K562 (cell line): ENCODE data around the gene FAM50B. TPM values are rescaled to one million over a fixed set of nuclear protein-coding genes. Genes with fewer than 3 reads are reported as not detected.

Source experiments
- ESRRA ChIP-seq: fragments of 450-650 bp; IDR thresholded peaks from 2 replicates; pipeline ENCODE4 v1.6.1; 2014; ENCODE audit warnings: low read depth, mild to moderate bottlenecking, moderate library complexity, borderline replicate concordance
- ZNF584 ChIP-seq: fragments of 200-800 bp; sonication (Bioruptor generic); IDR thresholded peaks from 2 replicates; pipeline ENCODE4 v1.6.1; 2016; ENCODE audit warnings: low read depth, mild to moderate bottlenecking, missing genetic modification characterization, missing compliant biosample characterization
- polyA plus RNA-seq, 8 experiments: library from polyadenylated mRNA; depleted of rRNA in 4 of 8; stranded (reverse) in 5 of 8; unstranded in 3 of 8; fragments of >200 nt; fragmentation: Nextera tagmentation in 2 of 8; fragmentation: Illumina TruSeq in 1 of 8; extraction: Ambion mirVana in 2 of 8; extraction: Trizol in 1 of 8; gene quantifications; 2 replicates each; pipeline versions ENCODE4 v1.2.1 to v1.2.3, GENCODE V29; 2011 to 2014; ENCODE audit warnings: inconsistent platforms in 1 of 8, missing spikeins in 1 of 8
- total RNA-seq, 7 experiments: library from RNA; depleted of rRNA in 6 of 7; stranded (reverse); fragments of >200 nt in 6 of 7; fragmentation: Illumina TruSeq in 2 of 7; extraction: Trizol in 2 of 7; gene quantifications; 2 replicates each; pipeline versions ENCODE4 v1.2.1 to v1.2.3, GENCODE V29; 2011 to 2021; ENCODE audit warnings: low replicate concordance in 1 of 7
- TF ChIP-seq, protein P1 (sequence below): fragments of 450-650 bp; IDR thresholded peaks from 2 replicates; pipeline ENCODE4 v1.6.1; 2016; ENCODE audit warnings: low read depth
- TF ChIP-seq, protein P2 (sequence below): sonication (generic); formaldehyde crosslinking; IDR thresholded peaks from 2 replicates; pipeline ENCODE4 v1.8.0; 2022; ENCODE audit warnings: mild to moderate bottlenecking, missing genetic modification reagents

Gene FAM50B
- total and polyA plus RNA-seq, 9 of the 15 experiments (the other 6 are each of a cell fraction or from before 2014, with no cell fraction given): 0.09 to 0.16 (median 0.13) TPM; not detected in 6

DNA sequence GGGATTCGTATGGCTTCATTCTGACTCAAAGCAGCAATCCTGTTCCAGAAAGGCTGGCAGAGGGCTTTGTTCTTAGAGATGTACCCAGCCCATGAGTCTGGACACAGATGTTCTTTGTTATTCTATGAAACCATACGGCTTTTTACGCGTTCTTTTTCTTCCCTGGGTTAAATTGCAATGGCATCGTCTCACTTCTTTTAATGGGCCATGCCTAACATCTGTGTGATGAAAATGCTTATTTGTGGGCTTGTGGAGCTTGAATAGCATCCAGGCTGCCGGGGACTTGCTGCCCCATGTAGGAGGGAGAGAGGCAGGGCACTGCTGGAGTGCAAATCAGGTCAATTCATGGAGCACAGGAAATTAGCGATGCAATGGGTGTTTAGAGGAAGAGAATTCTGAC lies 19.4 kb downstream of the FAM50B start (continued):
- TF ChIP-seq, protein P1, sequence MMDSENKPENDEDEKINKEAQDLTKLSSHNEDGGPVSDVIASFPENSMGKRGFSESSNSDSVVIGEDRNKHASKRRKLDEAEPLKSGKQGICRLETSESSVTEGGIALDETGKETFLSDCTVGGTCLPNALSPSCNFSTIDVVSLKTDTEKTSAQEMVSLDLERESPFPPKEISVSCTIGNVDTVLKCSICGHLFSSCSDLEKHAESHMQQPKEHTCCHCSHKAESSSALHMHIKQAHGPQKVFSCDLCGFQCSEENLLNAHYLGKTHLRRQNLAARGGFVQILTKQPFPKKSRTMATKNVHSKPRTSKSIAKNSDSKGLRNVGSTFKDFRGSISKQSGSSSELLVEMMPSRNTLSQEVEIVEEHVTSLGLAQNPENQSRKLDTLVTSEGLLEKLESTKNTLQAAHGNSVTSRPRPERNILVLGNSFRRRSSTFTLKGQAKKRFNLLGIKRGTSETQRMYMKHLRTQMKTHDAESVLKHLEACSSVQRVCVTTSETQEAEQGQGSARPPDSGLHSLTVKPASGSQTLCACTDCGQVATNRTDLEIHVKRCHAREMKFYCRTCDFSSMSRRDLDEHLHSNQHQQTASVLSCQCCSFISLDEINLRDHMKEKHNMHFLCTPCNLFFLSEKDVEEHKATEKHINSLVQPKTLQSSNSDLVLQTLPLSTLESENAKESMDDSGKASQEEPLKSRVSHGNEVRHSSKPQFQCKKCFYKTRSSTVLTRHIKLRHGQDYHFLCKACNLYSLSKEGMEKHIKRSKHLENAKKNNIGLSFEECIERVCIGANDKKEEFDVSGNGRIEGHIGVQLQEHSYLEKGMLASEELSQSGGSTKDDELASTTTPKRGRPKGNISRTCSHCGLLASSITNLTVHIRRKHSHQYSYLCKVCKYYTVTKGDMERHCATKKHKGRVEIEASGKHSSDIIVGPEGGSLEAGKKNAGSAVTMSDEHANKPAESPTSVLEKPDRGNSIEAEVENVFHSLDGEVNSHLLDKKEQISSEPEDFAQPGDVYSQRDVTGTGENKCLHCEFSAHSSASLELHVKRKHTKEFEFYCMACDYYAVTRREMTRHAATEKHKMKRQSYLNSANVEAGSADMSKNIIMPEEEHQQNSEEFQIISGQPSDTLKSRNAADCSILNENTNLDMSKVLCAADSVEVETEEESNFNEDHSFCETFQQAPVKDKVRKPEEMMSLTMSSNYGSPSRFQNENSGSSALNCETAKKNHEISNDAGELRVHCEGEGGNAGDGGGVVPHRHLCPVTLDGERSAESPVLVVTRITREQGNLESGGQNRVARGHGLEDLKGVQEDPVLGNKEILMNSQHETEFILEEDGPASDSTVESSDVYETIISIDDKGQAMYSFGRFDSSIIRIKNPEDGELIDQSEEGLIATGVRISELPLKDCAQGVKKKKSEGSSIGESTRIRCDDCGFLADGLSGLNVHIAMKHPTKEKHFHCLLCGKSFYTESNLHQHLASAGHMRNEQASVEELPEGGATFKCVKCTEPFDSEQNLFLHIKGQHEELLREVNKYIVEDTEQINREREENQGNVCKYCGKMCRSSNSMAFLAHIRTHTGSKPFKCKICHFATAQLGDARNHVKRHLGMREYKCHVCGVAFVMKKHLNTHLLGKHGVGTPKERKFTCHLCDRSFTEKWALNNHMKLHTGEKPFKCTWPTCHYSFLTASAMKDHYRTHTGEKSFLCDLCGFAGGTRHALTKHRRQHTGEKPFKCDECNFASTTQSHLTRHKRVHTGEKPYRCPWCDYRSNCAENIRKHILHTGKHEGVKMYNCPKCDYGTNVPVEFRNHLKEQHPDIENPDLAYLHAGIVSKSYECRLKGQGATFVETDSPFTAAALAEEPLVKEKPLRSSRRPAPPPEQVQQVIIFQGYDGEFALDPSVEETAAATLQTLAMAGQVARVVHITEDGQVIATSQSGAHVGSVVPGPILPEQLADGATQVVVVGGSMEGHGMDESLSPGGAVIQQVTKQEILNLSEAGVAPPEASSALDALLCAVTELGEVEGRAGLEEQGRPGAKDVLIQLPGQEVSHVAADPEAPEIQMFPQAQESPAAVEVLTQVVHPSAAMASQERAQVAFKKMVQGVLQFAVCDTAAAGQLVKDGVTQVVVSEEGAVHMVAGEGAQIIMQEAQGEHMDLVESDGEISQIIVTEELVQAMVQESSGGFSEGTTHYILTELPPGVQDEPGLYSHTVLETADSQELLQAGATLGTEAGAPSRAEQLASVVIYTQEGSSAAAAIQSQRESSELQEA: no peak
- TF ChIP-seq, protein P2, sequence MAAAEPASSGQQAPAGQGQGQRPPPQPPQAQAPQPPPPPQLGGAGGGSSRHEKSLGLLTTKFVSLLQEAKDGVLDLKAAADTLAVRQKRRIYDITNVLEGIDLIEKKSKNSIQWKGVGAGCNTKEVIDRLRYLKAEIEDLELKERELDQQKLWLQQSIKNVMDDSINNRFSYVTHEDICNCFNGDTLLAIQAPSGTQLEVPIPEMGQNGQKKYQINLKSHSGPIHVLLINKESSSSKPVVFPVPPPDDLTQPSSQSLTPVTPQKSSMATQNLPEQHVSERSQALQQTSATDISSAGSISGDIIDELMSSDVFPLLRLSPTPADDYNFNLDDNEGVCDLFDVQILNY (CRISPR knock-in tag): no peak
- TF ChIP-seq ZNF584 (CRISPR knock-in tag) (no peak), ESRRA (no peak)
